AML-193 (cell line): Measurements from ENCODE around the gene DLGAP1.
A peak's percentile ranks its signal among the peaks of the same experiment; 100 is the strongest.

Experiments
- DNase-seq, 2 experiments: peaks; one replicate each; lab custom pipeline; 2025; lab: John Stamatoyannopoulos, UW

The DLGAP1 gene

DNA sequence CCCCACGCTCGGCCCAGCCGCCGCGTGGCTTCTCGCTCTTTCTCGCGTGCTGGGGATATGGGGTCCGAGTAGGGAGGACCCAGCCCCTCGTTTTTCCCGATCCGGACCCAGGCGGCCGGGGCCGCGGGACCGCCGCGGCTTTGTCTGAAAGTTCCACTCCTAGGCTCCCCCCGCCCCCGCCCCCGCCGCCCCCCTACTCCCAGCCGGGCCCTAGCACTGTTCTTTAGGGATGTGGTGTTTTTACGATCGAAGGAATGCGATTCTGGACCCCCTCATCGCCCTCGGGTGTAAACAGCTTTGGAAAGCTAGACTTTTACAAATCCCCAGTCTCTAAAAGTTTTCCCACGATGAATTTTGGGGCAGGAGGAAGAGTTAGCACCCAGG, 1004.3 kb downstream of the DLGAP1 start:
- no peak for DNase-seq

DNA sequence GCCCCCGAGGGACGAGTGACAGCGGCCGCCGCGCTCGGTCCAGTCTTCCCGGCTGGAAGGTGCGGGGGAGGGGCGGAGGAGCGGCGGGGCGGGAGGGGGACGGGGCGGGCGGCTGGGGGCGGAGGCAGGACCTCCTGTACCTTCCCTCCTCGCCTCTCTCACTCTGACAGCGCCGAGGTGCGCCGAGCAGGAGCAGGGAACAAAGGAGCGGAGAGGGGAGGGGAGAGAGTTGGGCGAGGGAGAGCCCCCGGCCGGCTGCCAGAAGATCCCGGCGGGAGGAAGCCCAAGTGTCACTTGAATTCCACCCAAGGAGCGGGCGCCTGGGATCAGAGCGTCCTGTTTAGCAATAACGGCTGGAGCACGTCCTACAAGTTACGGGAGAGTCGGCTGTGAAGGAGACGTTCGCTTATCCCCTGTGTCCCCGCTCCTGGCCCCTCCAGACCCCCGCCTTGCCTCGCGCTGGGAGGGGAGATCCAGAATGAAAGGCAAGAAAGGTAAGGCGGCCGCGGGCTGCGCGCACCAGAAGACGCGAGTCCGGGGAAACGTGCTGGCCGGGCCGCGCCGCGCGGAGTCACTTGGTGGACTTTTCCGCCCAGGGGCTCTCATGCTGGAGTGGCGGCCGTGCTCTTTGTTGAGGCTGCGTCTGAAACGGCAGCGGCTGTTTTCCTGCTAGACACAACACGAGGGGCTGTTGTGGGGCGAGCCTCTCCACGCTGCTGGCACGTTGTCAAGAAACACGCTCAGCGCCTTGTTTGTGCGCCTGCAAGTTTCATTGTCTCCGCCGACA, 1004.9 kb downstream of the DLGAP1 start, which contains the start of gene TGIF1:
Gene TGIF1, plus strand, starts transcription at position 161 of the 787 bp plus-strand sequence. Its CDS starts 318 bp downstream, at position 479.
- peak in 1 of 2 experiments; percentile 40 for DNase-seq

DNA sequence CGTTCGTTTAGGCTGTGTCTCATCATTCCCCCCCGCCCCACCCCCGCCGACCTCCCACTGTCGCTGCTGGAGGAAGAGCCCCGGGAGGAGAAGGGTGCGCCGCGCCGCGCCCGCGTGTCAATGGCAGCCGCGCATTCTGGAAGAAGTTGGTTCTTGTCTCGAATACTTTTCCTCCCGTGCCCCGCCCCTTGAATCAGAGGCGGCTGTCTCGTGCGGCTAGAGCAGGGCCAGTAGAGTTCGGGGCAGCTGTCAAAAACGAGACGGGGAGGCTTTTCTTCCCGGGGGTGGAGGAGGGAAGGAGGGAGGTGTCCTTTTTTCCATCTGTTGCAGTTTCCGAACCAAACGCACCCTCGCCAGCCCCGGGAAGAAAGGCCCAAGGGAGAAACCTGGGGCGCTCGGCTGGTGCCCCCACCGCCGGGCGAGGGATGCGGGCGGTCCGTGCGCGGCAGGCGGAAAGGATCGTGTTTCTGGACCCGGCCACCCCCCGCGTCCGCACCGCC, 1005.5 kb downstream of the DLGAP1 start:
- no peak for DNase-seq

DNA sequence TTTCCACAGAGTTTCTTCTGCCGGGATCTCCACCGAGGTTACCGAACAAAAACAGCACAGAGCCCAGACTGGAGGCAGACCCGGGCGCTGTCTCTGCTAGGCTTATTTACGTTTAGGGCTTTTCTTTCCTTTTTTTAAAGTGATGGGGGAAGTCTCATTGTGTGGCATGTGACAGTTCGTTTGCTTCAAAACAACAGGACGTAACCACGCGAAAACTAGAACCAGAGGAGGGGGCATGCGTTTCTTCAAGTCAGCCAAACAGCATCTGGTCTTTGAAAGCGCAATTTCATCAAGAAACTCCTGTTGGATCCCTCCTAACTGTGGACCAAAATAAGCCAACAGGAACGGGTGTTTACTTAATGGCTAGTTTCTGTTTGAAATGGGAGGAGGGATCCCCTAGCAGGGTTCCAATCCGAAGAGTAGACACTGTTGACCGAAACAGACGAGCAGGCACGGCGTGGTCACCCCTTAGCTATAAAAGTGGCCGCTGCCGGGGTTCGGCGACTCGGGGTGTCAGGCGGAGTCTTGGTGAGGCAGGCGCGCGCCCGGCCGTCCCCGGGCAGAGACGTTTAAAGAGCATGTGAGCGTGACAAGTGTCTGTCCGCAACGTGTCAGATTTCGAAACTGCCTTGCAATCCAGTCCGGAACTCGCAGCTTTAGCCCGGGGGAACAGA, 1006.1 kb downstream of the DLGAP1 start:
- peak; percentile 92 to 98 for DNase-seq

DNA sequence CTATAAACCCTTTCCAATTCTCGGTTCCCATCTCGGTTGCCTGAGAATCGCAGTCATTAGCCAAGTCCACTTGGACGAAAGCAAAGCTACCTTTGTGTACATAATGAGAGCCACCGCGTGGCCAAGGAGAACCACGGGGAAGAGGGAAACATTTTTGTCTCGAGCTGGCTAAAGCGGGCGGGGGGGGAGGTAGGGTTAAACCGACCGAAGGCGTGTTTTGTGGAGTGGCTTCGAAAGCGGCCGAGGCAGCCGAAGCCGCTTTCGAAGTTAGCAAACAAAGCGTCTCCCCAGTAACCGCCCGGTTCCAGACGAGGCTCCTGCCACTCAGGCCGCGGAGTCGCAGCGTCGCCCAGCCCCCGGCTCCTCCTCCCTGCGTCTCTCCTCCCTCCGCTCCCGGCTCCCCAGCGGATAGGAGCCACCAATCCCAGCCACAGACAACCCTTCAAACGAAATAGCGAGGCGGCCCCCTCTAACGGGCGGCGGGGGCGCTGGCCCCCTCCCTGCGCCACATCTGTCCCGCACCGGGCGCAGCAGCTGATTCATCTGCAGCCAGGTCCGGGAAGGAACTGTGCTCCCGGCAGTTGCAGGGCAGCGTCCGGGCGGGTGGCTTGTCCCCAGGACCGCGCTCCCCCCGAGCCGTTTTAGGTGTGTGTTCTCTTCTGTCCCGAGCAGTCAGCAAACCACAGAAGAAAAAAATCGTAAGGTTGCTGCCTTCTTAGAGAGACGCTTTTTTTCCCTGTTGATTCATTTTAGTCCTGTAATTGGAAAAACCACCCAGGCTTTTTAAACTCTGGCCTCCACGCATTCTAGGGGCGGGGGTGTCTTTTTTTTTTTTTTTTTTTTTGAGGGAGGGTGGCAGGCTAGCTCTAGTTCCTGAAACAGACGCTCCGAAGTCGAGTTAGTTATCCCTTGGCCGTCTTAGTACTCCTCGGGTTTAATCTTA, 1006.9 kb downstream of the DLGAP1 start:
- peak; percentile 95 to 97 for DNase-seq

DNA sequence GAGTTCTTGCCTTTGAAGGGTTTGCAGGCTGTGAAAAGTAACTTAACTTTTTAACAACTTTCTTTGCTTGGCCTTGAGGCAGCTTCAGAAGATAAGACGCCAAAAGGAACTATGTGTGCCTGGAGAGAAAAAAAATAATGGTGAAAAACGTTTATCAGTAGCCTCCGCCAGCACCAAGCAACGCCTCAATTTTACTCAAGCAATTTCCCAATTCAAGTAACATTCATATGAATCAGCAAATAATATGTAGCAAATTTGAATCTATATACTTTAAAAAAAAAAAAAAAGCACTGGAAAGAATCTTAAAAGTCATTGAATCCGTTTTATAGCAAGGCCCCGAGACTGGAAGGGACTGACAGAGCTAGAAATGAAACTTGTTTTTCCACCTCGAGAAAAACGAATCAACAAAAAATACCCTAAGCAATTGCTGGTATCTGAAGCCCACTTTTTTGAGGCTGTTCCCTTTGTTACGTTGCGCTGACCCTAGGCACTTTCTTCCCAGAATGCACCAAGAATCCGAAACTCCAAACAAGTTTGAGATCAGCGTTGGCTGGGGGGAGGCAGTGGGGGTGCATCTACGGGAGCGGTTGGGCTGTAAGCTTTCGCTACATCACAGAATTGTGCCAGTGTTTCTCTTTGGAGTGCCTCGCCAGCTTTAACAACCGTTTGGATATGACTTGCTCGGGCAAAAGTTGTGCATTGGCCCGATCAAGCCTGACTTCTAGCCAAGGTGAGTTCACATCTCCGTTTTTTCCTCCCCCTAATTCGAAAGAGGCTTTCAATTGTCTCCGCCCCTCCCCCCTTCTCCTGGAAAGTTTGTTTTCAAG, 1007.8 kb downstream of the DLGAP1 start:
- DNase-seq: peak; percentile 34 to 39
